Stimulated activated CD4-positive, alpha-beta T cell treated with anti-CD3 and anti-CD28 coated beads, Interleukin-4, amount 100 ng/mL, for 24 hours (primary cell): ENCODE data around the gene RYR3.

Experiments used
- DNase-seq: peaks from one replicate; pipeline ENCODE4 v3.0.0-alpha.2; 2020

Gene RYR3

GRCh38 chr15:33600212-33600611, 289.4 kb downstream of the RYR3 start:
- no peak for DNase-seq

- DNase-seq, result no peak
Observed at GRCh38 chr15:33601461-33601860, 290.7 kb downstream of the RYR3 start.

GRCh38 chr15:33608714-33609113, 297.9 kb downstream of the RYR3 start:
- no peak for DNase-seq

- DNase-seq, result no peak
Observed at GRCh38 chr15:33612721-33613304, 302.0 kb downstream of the RYR3 start.

GRCh38 chr15:33616475-33616874, 305.7 kb downstream of the RYR3 start:
- DNase-seq, result no peak

GRCh38 chr15:33618350-33618749, 307.6 kb downstream of the RYR3 start:
- no peak for DNase-seq

- no peak for DNase-seq
Observed at GRCh38 chr15:33621141-33621540, 310.4 kb downstream of the RYR3 start.

GRCh38 chr15:33623010-33623409, 312.2 kb downstream of the RYR3 start:
- no peak for DNase-seq

- DNase-seq, result no peak
Observed at GRCh38 chr15:33624439-33624838, 313.7 kb downstream of the RYR3 start.

- DNase-seq, result no peak
Observed at GRCh38 chr15:33629647-33630046, 318.9 kb downstream of the RYR3 start.

- no peak for DNase-seq
Observed at GRCh38 chr15:33636234-33636633, 325.5 kb downstream of the RYR3 start.

GRCh38 chr15:33636958-33637357, 326.2 kb downstream of the RYR3 start:
- DNase-seq, result no peak

- no peak for DNase-seq
Observed at GRCh38 chr15:33638453-33638852, 327.7 kb downstream of the RYR3 start.

GRCh38 chr15:33639051-33639450, 328.3 kb downstream of the RYR3 start:
- no peak for DNase-seq

- DNase-seq, result no peak
Observed at GRCh38 chr15:33639456-33639855, 328.7 kb downstream of the RYR3 start.

- no peak for DNase-seq
Observed at GRCh38 chr15:33639978-33640377, 329.2 kb downstream of the RYR3 start.

GRCh38 chr15:33641069-33641468, 330.3 kb downstream of the RYR3 start:
- DNase-seq, result no peak

- DNase-seq, result no peak
Observed at GRCh38 chr15:33644304-33644703, 333.5 kb downstream of the RYR3 start.

GRCh38 chr15:33646744-33647143, 336.0 kb downstream of the RYR3 start:
- DNase-seq, result no peak

- no peak for DNase-seq
Observed at GRCh38 chr15:33649217-33649933, 338.6 kb downstream of the RYR3 start.

- DNase-seq, result no peak
Observed at GRCh38 chr15:33654860-33655259, 344.1 kb downstream of the RYR3 start.

GRCh38 chr15:33655488-33655887, 344.7 kb downstream of the RYR3 start:
- no peak for DNase-seq

- no peak for DNase-seq
Observed at GRCh38 chr15:33656168-33656567, 345.4 kb downstream of the RYR3 start.

GRCh38 chr15:33660151-33660550, 349.4 kb downstream of the RYR3 start:
- no peak for DNase-seq

GRCh38 chr15:33662014-33662413, 351.2 kb downstream of the RYR3 start:
- DNase-seq, result no peak
